DMS 273 (cell line): ENCODE measurements around the gene FRYL.

ENCODE experiments used
- DNase-seq: peaks from one replicate; lab custom pipeline; 2025; ENCODE audit not compliant: unreplicated experiment; lab: John Stamatoyannopoulos, UW

FRYL gene

GRCh38 chr4:48495941-48496340, 284.1 kb downstream of the FRYL start:
- DNase-seq: no peak

GRCh38 chr4:48493452-48494100, 286.5 kb downstream of the FRYL start:
- DNase-seq: no peak

GRCh38 chr4:48491514-48492176, 288.4 kb downstream of the FRYL start:
- DNase-seq: no peak

GRCh38 chr4:48490680-48491513, 289.2 kb downstream of the FRYL start:
- DNase-seq: no peak

- peak; percentile 49 for DNase-seq
These were observed 289.9 kb downstream of the FRYL start, which contains the start of gene ZAR1 for GRCh38 chr4:48490012-48490679. TSS of gene ZAR1 (plus strand) at chr4:48490252. CDS start at chr4:48490292, 40 bp downstream.

GRCh38 chr4:48489683-48490011, 290.4 kb downstream of the FRYL start:
- no peak for DNase-seq

GRCh38 chr4:48484494-48485168, 295.4 kb downstream of the FRYL start:
- DNase-seq: no peak

GRCh38 chr4:48483777-48484493, 296.1 kb downstream of the FRYL start:
- peak; percentile 24 for DNase-seq

- DNase-seq: peak; percentile 53
These were observed 296.9 kb downstream of the FRYL start, which contains the start of gene SLC10A4 for GRCh38 chr4:48483006-48483776. TSS of gene SLC10A4 (plus strand) at chr4:48483343. CDS start at chr4:48483562, 219 bp downstream.

GRCh38 chr4:48481581-48481980, 298.5 kb downstream of the FRYL start:
- no peak for DNase-seq

- no peak for DNase-seq
These were observed 301.8 kb downstream of the FRYL start for GRCh38 chr4:48478273-48478672.

- no peak for DNase-seq
These were observed 304.3 kb downstream of the FRYL start for GRCh38 chr4:48475770-48476169.

- no peak for DNase-seq
These were observed 307.3 kb downstream of the FRYL start for GRCh38 chr4:48472794-48473193.

- DNase-seq: no peak
These were observed 309.5 kb downstream of the FRYL start for GRCh38 chr4:48470570-48470969.

- DNase-seq: no peak
These were observed 309.9 kb downstream of the FRYL start for GRCh38 chr4:48470137-48470536.

- no peak for DNase-seq
These were observed 312.2 kb downstream of the FRYL start for GRCh38 chr4:48467891-48468290.

- no peak for DNase-seq
These were observed 312.6 kb downstream of the FRYL start for GRCh38 chr4:48467442-48467841.

- no peak for DNase-seq
These were observed 317.7 kb downstream of the FRYL start for GRCh38 chr4:48462363-48462762.

- DNase-seq: no peak
These were observed 319.1 kb downstream of the FRYL start for GRCh38 chr4:48461000-48461399.
